ENCODE results near the gene AKAP9. TPM values are rescaled to one million over a fixed set of nuclear protein-coding genes. Genes with fewer than 3 reads are reported as not detected.
A peak's percentile ranks its signal among the peaks of the same experiment; 100 is the strongest.
"Not testable (repeated sequence)": the region's sequence is repeated elsewhere in the genome, so short reads cannot be mapped to it uniquely, and the experiment has no call there.

Gene AKAP9
- total RNA-seq, 1 experiment from 2014 or later = 30.1 TPM

DNA sequence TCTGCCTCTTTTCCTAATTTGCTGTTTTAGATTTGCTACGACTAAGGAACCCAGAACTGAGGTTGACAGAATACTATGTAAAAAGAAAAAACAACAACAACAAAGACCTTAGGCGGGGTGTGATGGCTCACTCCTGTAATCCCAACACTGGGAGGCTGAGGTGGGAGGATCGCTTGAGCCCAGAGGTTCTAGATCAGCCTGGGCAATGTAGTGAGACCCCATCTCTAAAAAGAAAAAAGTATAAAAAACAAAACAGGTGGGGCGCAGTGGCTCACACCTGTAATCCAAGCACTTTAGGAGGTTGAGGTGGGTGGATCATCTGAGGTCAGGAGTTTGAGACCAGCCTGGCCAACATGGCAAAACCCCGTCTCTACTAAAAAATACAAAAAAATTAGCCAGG is 4.3 kb downstream of the AKAP9 start:
- not testable (repeated sequence) for DNase-seq (ENCODE audit: extremely low read depth, low read depth)

GRCh38 chr7:91945476-91945875 is 4.8 kb downstream of the AKAP9 start:
- peak; percentile 37 for DNase-seq (ENCODE audit: extremely low read depth, low read depth)

- no peak for DNase-seq (ENCODE audit: extremely low read depth, low read depth)
Measured at GRCh38 chr7:91946549-91946948, 5.9 kb downstream of the AKAP9 start.

GRCh38 chr7:91947948-91948347 is 7.3 kb downstream of the AKAP9 start:
- DNase-seq (ENCODE audit: extremely low read depth, low read depth) = no peak

- DNase-seq (ENCODE audit: extremely low read depth, low read depth) = no peak
Measured at GRCh38 chr7:91949221-91950009, 8.8 kb downstream of the AKAP9 start.

DNA sequence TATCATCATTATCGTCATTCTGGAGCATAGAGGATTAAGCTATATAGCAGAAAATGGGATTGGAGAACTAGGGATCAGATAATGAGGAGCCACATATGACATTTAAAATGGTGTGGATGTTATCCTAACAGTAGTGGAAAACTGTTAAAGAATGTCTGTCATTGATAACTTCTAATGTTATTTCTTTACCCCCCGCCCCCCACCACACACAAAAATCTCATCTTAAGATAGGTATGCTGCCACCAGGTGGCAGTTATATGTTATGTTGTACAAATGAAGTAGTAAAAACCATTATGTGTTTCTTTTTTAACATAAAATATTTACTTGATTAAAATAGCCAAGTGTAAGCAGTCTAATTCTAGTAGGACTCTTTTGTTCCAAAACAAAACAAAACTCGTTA is 13.0 kb downstream of the AKAP9 start:
- no peak for DNase-seq (ENCODE audit: extremely low read depth, low read depth)

- DNase-seq (ENCODE audit: extremely low read depth, low read depth) = not testable (repeated sequence)
Measured at GRCh38 chr7:91956464-91956863, 15.8 kb downstream of the AKAP9 start.

GRCh38 chr7:91957232-91957631 is 16.6 kb downstream of the AKAP9 start:
- DNase-seq (ENCODE audit: extremely low read depth, low read depth) = no peak

DNA sequence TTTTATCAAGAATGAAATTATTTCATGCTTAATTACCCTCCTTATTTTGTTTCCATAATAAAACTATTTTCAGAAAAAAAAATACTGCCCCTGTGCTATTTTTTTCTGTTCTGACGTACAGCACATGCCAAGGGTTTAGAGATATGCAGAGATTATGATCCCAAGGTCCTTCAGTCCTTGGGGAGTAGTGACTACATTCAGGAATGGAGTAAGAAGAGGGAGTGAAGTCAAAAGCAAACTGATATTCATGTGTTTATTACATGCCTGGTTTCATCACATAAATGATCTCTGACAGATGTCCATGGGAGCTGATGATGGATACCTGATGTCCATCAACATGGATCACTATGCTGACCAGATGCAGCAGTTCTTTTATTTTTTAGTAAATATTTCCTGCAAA is 17.2 kb downstream of the AKAP9 start:
- no peak for DNase-seq (ENCODE audit: extremely low read depth, low read depth)

GRCh38 chr7:91959023-91959422 is 18.4 kb downstream of the AKAP9 start:
- no peak for DNase-seq (ENCODE audit: extremely low read depth, low read depth)

GRCh38 chr7:91961816-91962215 is 21.2 kb downstream of the AKAP9 start:
- no peak for DNase-seq (ENCODE audit: extremely low read depth, low read depth)

- DNase-seq (ENCODE audit: extremely low read depth, low read depth) = no peak
Measured at GRCh38 chr7:91962419-91962818, 21.8 kb downstream of the AKAP9 start.

DNA sequence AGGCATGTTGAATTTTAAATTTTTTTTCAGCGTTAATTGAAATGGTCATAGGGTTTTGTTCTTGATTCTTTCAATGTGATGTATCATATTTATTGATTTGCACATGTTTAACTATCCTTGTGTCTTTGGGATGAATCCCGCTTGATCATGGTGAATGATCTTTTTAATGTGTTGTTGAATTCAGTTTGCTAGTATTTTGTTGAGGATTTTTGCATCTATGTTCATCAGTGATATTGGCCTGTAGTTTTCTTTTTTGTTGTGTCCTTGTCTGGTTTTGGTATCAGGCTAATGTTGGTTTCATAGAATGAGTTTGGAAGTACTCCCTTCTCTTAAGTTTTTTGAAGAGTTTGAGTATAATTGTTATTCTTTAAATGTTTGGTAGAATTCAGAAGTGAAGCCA is 26.9 kb downstream of the AKAP9 start:
- not testable (repeated sequence) for DNase-seq (ENCODE audit: extremely low read depth, low read depth)

- no peak for DNase-seq (ENCODE audit: extremely low read depth, low read depth)
Measured at GRCh38 chr7:91973639-91974038, 33.0 kb downstream of the AKAP9 start.

DNA sequence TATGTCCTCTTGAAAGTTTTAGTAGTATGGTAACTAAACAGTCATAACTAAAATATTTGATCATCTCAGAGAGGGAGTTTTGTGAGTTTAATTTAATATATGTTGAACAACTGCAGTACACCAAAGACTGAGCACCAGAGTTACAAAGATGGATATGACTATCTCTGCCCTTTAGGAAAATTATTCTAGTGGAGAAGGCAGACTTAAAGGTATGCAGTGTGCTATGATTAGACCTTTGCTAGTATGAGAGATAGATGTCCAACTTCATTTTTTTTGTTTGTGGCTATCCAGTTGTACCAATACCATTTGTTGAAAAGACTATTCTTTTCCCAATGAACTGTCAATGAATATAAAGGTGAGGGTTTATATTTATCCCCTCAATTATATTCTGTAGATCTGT is 33.4 kb downstream of the AKAP9 start:
- no peak for DNase-seq (ENCODE audit: extremely low read depth, low read depth)

DNA sequence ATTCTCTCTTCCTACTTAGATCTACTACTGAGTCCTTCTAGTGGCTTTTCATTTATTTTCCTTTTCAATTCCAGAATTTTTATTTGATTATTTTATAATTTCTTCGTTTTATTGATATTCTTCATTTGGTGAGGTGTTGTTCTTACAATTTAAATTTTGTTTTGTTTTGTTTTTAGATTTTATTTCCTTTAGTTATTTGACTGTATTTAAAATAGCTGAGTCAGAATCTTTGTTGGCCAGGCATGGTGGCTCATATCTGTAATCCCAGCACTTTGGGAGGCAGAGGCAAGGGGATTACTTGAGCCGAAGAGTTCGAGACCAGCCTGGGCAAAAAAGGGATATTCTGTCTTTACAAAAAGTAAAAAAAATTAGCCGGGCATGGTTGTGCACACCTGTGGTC is 36.1 kb downstream of the AKAP9 start:
- no peak for DNase-seq (ENCODE audit: extremely low read depth, low read depth)

GRCh38 chr7:91979590-91979989 is 38.9 kb downstream of the AKAP9 start:
- no peak for DNase-seq (ENCODE audit: extremely low read depth, low read depth)

- not testable (repeated sequence) for DNase-seq (ENCODE audit: extremely low read depth, low read depth)
Measured at GRCh38 chr7:91982352-91982751, 41.7 kb downstream of the AKAP9 start.

GRCh38 chr7:91988213-91988612 is 47.6 kb downstream of the AKAP9 start:
- DNase-seq (ENCODE audit: extremely low read depth, low read depth) = no peak

DNA sequence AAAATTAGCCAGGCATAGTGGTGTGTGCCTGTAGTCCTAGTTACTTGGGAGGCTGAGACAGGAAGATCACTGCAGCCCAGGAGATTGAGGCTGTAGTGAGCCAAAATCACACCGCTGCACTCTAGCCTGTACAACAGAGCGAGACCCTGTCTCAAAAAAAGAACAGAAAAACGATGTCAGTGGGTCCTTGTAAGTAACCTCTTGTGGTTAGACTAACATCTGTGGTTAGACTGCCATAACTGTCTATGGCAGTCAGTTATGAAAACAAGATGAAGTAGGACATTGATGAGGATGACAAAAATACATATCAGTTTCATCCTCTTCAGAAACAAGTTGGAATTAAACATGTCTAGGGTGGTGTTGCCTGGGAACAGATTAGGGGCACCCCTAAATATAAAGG is 53.3 kb downstream of the AKAP9 start:
- DNase-seq (ENCODE audit: extremely low read depth, low read depth) = no peak

DNA sequence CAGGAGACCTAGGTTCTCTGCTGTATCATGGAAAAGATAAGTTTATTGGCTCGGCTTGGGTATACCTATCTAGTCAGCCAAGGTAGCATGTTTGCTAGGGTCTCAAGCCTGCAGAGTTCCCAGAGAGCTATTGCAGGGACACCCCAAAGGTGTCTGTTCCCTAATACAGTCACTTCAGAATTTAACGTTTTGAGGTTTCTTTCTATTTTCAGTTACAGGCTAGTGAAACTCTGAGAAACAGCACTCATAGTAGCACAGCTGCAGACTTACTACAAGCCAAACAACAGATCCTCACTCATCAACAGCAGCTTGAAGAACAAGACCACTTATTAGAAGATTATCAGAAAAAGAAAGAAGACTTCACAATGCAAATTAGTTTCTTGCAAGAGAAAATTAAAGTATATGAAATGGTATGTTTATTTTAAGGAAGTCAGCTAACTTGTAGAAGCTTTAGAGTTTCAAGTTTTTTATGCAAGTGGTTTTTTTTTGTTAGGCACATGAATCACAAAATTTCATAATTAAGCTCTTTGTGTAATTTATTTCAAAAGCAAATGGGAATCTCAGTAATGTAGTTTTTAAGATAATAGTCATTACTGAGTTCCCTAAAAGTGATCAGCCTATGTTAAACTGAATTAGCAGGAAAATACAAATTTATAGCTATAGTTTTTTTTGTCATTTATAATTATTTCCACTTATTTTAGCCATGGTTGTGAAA is 54.9 kb downstream of the AKAP9 start:
- no peak for DNase-seq (ENCODE audit: extremely low read depth, low read depth)
